K562 (cell line): ENCODE measurements around the gene CYB5D1. TPM values are rescaled to one million over a fixed set of nuclear protein-coding genes. Genes with fewer than 3 reads are reported as not detected.

Experiments
- CBX5 ChIP-seq: IDR thresholded peaks from 2 replicates; pipeline ENCODE4 v1.6.1; 2014; ENCODE audit warnings: low read depth, borderline replicate concordance
- CLOCK ChIP-seq: fragments of 250-450 bp; sonication (Bioruptor Pico); IDR thresholded peaks from 2 replicates; pipeline ENCODE4 v1.4.0; 2020; ENCODE audit warnings: mild to moderate bottlenecking, moderate library complexity, borderline replicate concordance
- FOXK2 ChIP-seq, 2 experiments: fragments of 450-650 bp; IDR thresholded peaks in 1 of 2; conservative IDR thresholded peaks in 1 of 2; 2 replicates each; pipeline ENCODE4 v1.6.1; 2016; ENCODE audit warnings: low read depth in 2 of 2, mild to moderate bottlenecking in 1 of 2
- GTF2F1 ChIP-seq: IDR thresholded peaks from 2 replicates; pipeline ENCODE4 v1.6.1; 2011; ENCODE audit warnings: low read depth, low read length, improper control_type of control experiment
- MBD2 ChIP-seq: sonication (generic); IDR thresholded peaks from 2 replicates; pipeline ENCODE4 v1.6.1; 2016; ENCODE audit warnings: low read depth, borderline replicate concordance
- MCM5 ChIP-seq: fragments of 450-650 bp; IDR thresholded peaks from 2 replicates; pipeline ENCODE4 v1.6.1; 2016; ENCODE audit warnings: low read depth
- NR2C1 ChIP-seq, 2 experiments: fragments of 450-650 bp; IDR thresholded peaks; 2 replicates each; pipeline ENCODE4 v1.6.1; 2017; ENCODE audit warnings: mild to moderate bottlenecking in 2 of 2, antibody characterized with exemption in 1 of 2, inconsistent platforms in 1 of 2, missing compliant biosample characterization in 1 of 2, missing genetic modification characterization in 1 of 2
- POLR2A ChIP-seq: fragments of 450-650 bp; conservative IDR thresholded peaks from 2 replicates; pipeline ENCODE4 v1.6.1; 2016
- POLR2AphosphoS2 ChIP-seq: IDR thresholded peaks from 2 replicates; pipeline ENCODE4 v1.6.1; 2012; ENCODE audit warnings: low read length, improper control_type of control experiment
- POLR3G ChIP-seq: IDR thresholded peaks from 2 replicates; pipeline ENCODE4 v1.6.1; 2011; ENCODE audit not compliant: insufficient read length, insufficient replicate concordance; ENCODE audit errors: extremely low read depth
- SAFB ChIP-seq: fragments of 200-400 bp; formaldehyde crosslinking; IDR thresholded peaks from 2 replicates; pipeline ENCODE4 v1.6.1; 2017; ENCODE audit warnings: low read depth, low read length, borderline replicate concordance
- SAP30 ChIP-seq: fragments of 200-600 bp; sonication (generic); IDR thresholded peaks from 2 replicates; pipeline ENCODE4 v1.6.1; 2012; ENCODE audit warnings: borderline replicate concordance, low read depth, mild to moderate bottlenecking, moderate library complexity, low read length, control low read depth, inconsistent platforms; ENCODE audit not compliant: insufficient read depth, poor library complexity, severe bottlenecking
- SLC30A9 ChIP-seq: fragments of 250-450 bp; sonication (Bioruptor Pico); IDR thresholded peaks from 2 replicates; pipeline ENCODE4 v1.8.0; 2022; ENCODE audit warnings: mild to moderate bottlenecking, moderate library complexity
- SP1 ChIP-seq: sonication (generic); formaldehyde crosslinking; IDR thresholded peaks from 2 replicates; pipeline ENCODE4 v1.8.1; 2022; ENCODE audit warnings: mild to moderate bottlenecking, missing genetic modification reagents
- VEZF1 ChIP-seq: fragments of 200-800 bp; sonication (Bioruptor generic); IDR thresholded peaks from 2 replicates; pipeline ENCODE4 v1.6.1; 2017; ENCODE audit warnings: missing genetic modification characterization, missing compliant biosample characterization
- XRCC5 ChIP-seq: fragments of 200-400 bp; formaldehyde crosslinking; IDR thresholded peaks from 2 replicates; pipeline ENCODE4 v1.6.1; 2017; ENCODE audit warnings: low read depth, mild to moderate bottlenecking, low read length
- ZC3H8 ChIP-seq: fragments of 450-650 bp; IDR thresholded peaks from 2 replicates; pipeline ENCODE4 v1.6.1; 2017
- ZNF224 ChIP-seq: sonication (generic); formaldehyde crosslinking; IDR thresholded peaks from 2 replicates; pipeline ENCODE4 v1.8.0; 2022; ENCODE audit warnings: mild to moderate bottlenecking, missing genetic modification reagents
- ZNF282 ChIP-seq: sonication (generic); formaldehyde crosslinking; IDR thresholded peaks from 2 replicates; pipeline ENCODE4 v1.8.1; 2023; ENCODE audit warnings: missing genetic modification reagents
- ZNF696 ChIP-seq: fragments of 250-450 bp; sonication (Bioruptor Pico); conservative IDR thresholded peaks from 2 replicates; pipeline ENCODE4 v1.4.0; 2020; ENCODE audit warnings: mild to moderate bottlenecking, moderate library complexity
- polyA plus RNA-seq, 8 experiments: library from polyadenylated mRNA; depleted of rRNA in 4 of 8; stranded (reverse) in 5 of 8; unstranded in 3 of 8; fragments of >200 nt; fragmentation: Nextera tagmentation in 2 of 8; fragmentation: Illumina TruSeq in 1 of 8; extraction: Ambion mirVana in 2 of 8; extraction: Trizol in 1 of 8; gene quantifications; 2 replicates each; pipeline versions ENCODE4 v1.2.1 to v1.2.3, GENCODE V29; 2011 to 2014; ENCODE audit warnings: inconsistent platforms in 1 of 8, missing spikeins in 1 of 8
- total RNA-seq, 7 experiments: library from RNA; depleted of rRNA in 6 of 7; stranded (reverse); fragments of >200 nt in 6 of 7; fragmentation: Illumina TruSeq in 2 of 7; extraction: Trizol in 2 of 7; gene quantifications; 2 replicates each; pipeline versions ENCODE4 v1.2.1 to v1.2.3, GENCODE V29; 2011 to 2021; ENCODE audit warnings: low replicate concordance in 1 of 7
- TF ChIP-seq, protein P1 (sequence below): fragments of 450-650 bp; IDR thresholded peaks from 2 replicates; pipeline ENCODE4 v1.6.1; 2016; ENCODE audit warnings: low read depth, mild to moderate bottlenecking, moderate library complexity
- TF ChIP-seq, protein P2 (sequence below): fragments of 450-650 bp; IDR thresholded peaks from 2 replicates; pipeline ENCODE4 v1.6.1; 2017; ENCODE audit warnings: antibody characterized with exemption

CYB5D1 gene
- total and polyA plus RNA-seq, 9 of the 15 experiments (the other 6 are each of a cell fraction or from before 2014, with no cell fraction given), result 2.4 to 7.9 (median 5.7) TPM

GRCh38 chr17:7857713-7858521, at the start of gene CYB5D1 (continued):
- TF ChIP-seq, protein P1, sequence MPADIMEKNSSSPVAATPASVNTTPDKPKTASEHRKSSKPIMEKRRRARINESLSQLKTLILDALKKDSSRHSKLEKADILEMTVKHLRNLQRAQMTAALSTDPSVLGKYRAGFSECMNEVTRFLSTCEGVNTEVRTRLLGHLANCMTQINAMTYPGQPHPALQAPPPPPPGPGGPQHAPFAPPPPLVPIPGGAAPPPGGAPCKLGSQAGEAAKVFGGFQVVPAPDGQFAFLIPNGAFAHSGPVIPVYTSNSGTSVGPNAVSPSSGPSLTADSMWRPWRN, result no peak
- TF ChIP-seq POLR2AphosphoS2 (peak; percentile 66; the same call in 1 of the 2 replicates), POLR3G (no peak), SAP30 (peak; percentile 93), ZC3H8 (no peak), POLR2A (peak; percentile 80), MBD2 (0 out of 2 replicates have a peak, but pooled peaks have one; percentile 51), NR2C1 (IDR thresholded peaks at IDR 0.05) (no peak), NR2C1 (tag; IDR thresholded peaks at IDR 0.05) (no peak), FOXK2 (conservative IDR thresholded peaks at IDR 0.05 in 1 of 2, IDR thresholded peaks at IDR 0.05 in 1 of 2; ENCODE audit: low read depth in 2 of 2) (peak; percentile 51 to 68; a peak in 2 of 4 replicates), ZNF224 (CRISPR knock-in tag) (no peak), ZNF696 (CRISPR knock-in tag) (no peak), CBX5 (no peak), VEZF1 (CRISPR knock-in tag) (no peak), MCM5 (no peak), GTF2F1 (no peak), SLC30A9 (CRISPR knock-in tag) (no peak), XRCC5 (no peak), SAFB (0 out of 2 replicates have a peak, but pooled peaks have one; percentile 29), CLOCK (CRISPR knock-in tag) (no peak), ZNF282 (CRISPR knock-in tag) (no peak), SP1 (CRISPR knock-in tag) (peak; percentile 93)
- TF ChIP-seq, protein P2, sequence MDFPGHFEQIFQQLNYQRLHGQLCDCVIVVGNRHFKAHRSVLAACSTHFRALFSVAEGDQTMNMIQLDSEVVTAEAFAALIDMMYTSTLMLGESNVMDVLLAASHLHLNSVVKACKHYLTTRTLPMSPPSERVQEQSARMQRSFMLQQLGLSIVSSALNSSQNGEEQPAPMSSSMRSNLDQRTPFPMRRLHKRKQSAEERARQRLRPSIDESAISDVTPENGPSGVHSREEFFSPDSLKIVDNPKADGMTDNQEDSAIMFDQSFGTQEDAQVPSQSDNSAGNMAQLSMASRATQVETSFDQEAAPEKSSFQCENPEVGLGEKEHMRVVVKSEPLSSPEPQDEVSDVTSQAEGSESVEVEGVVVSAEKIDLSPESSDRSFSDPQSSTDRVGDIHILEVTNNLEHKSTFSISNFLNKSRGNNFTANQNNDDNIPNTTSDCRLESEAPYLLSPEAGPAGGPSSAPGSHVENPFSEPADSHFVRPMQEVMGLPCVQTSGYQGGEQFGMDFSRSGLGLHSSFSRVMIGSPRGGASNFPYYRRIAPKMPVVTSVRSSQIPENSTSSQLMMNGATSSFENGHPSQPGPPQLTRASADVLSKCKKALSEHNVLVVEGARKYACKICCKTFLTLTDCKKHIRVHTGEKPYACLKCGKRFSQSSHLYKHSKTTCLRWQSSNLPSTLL, result no peak
